MM.1S (cell line): Measurements from ENCODE around the gene FAAP100.

ENCODE experiments used
- DNase-seq: peaks from one replicate; pipeline ENCODE4 v3.0.0-alpha.2; 2015
- H2AFZ ChIP-seq: fragments of 300-600 bp; sonication (generic); 2 replicates; pipeline ENCODE4 v1.6.0; 2016; ENCODE audit warnings: antibody characterized with exemption, low read length
- H3F3A ChIP-seq: fragments of 300-600 bp; sonication (generic); 2 replicates; pipeline ENCODE4 v1.6.1; 2016; ENCODE audit warnings: mild to moderate bottlenecking, antibody characterized with exemption, low read length, moderate library complexity, mixed read lengths; ENCODE audit not compliant: insufficient read depth
- H3K27ac ChIP-seq: fragments of 300-600 bp; sonication (generic); 2 replicates; pipeline ENCODE4 v1.5.1; 2016; ENCODE audit warnings: mild to moderate bottlenecking, low read length
- H3K27me3 ChIP-seq: fragments of 300-600 bp; sonication (generic); replicated peaks from 2 replicates; pipeline ENCODE4 v1.6.0; 2016; ENCODE audit warnings: low read length; ENCODE audit not compliant: insufficient read depth
- H3K36me3 ChIP-seq: fragments of 300-600 bp; sonication (generic); replicated peaks from 2 replicates; pipeline ENCODE4 v1.6.1; 2016; ENCODE audit warnings: mild to moderate bottlenecking, low read length, mixed read lengths; ENCODE audit not compliant: insufficient read depth
- H3K4me1 ChIP-seq: fragments of 300-600 bp; sonication (generic); 2 replicates; pipeline ENCODE4 v1.6.1; 2016; ENCODE audit warnings: low read length, mixed read lengths
- H3K4me2 ChIP-seq: fragments of 300-600 bp; sonication (generic); 2 replicates; pipeline ENCODE4 v1.6.0; 2016; ENCODE audit warnings: low read depth, low read length
- H3K4me3 ChIP-seq: fragments of 300-600 bp; sonication (generic); 2 replicates; pipeline ENCODE4 v1.5.1; 2016; ENCODE audit warnings: low read length, mixed read lengths
- H3K79me2 ChIP-seq: fragments of 300-600 bp; sonication (generic); 2 replicates; pipeline ENCODE4 v1.6.1; 2016; ENCODE audit warnings: mixed run types, low read length, mixed read lengths
- H3K9ac ChIP-seq: fragments of 300-600 bp; sonication (generic); 2 replicates; pipeline ENCODE4 v1.6.1; 2016; ENCODE audit warnings: low read length, mixed read lengths
- H3K9me2 ChIP-seq: fragments of 300-600 bp; sonication (generic); replicated peaks from 2 replicates; pipeline ENCODE4 v1.6.1; 2016; ENCODE audit warnings: mild to moderate bottlenecking, low read length, mixed read lengths; ENCODE audit not compliant: insufficient read depth
- H3K9me3 ChIP-seq: fragments of 300-600 bp; sonication (generic); replicated peaks from 2 replicates; pipeline ENCODE4 v1.6.1; 2016; ENCODE audit warnings: mild to moderate bottlenecking, low read length, mixed read lengths; ENCODE audit not compliant: insufficient read depth
- H4K20me1 ChIP-seq: fragments of 300-600 bp; sonication (generic); 2 replicates; pipeline ENCODE4 v1.6.1; 2016; ENCODE audit warnings: mild to moderate bottlenecking, low read length, moderate library complexity, mixed read lengths; ENCODE audit not compliant: insufficient read depth
- EZH2 ChIP-seq: fragments of 300-600 bp; sonication (generic); optimal IDR thresholded peaks from 2 replicates; pipeline ENCODE3; 2017; ENCODE audit warnings: low read depth, mild to moderate bottlenecking, antibody characterized with exemption, low read length, mixed read lengths
- EZH2phosphoT487 ChIP-seq: fragments of 300-600 bp; sonication (generic); IDR thresholded peaks from 2 replicates; pipeline ENCODE4 v1.6.1; 2018; ENCODE audit warnings: antibody characterized with exemption, low read length
- TF ChIP-seq, protein P1 (sequence below): fragments of 300-600 bp; sonication (generic); IDR thresholded peaks from 2 replicates; pipeline ENCODE4 v1.5.1; 2016; ENCODE audit warnings: antibody characterized with exemption, low read length, mixed read lengths

FAAP100 gene

DNA sequence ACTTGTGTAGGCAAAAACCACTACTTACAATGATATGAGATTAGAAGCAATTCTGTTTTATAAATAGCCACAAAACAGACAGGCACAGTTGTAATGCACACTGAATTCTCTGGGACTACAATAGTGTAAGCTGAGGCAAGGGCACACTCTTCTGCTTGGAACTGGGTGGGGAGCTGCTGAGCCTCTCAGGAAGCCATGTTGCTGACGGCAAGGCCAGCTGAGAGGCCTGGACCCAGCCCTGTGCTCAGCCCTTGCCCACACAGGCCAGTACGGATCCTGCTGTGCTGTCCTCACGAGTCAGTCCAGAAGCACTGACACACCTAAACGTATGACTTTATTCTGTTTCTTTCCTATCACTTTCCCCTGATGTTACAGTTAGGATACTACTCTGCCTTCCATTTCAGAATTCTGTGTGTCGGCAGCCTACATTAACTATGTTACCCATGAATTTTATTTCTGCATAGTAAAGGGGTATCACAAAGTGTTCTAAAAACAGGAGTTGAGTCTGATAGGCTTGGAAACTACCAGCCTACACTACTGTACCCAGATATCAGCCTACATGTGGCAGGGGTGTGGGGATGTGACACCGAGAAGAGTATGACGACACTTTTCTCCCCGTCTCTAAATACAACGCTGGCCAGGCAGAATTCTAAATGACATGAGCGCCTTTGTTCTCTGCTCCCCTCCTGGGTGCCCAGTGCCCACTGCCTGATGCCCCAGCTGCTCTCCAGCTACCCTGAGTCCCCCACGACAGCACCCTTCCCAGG lies 41.1 kb upstream of the FAAP100 start:
- DNase-seq = no peak
- H3K4me3 ChIP-seq = no peak overlapping the region
- H3K9me3 ChIP-seq = no peaks in the 10 kb centered on the region
- H3F3A ChIP-seq = peaks cover 5% of the 10 kb centered on the region; the same call in 1 of the 2 replicates
- peaks cover 9% of the 10 kb centered on the region for H3K36me3 ChIP-seq
- H3K27me3 ChIP-seq = no peaks in the 10 kb centered on the region
- peaks cover 3% of the 10 kb centered on the region; the same call in 1 of the 2 replicates for H4K20me1 ChIP-seq
- peaks cover 4% of the 10 kb centered on the region for H3K4me1 ChIP-seq
- H3K79me2 ChIP-seq = peaks cover 41% of the 10 kb centered on the region
- H3K9ac ChIP-seq = no peak overlapping the region
- no peak for TF ChIP-seq EZH2
- no peak for TF ChIP-seq EZH2phosphoT487
- TF ChIP-seq, protein P1, sequence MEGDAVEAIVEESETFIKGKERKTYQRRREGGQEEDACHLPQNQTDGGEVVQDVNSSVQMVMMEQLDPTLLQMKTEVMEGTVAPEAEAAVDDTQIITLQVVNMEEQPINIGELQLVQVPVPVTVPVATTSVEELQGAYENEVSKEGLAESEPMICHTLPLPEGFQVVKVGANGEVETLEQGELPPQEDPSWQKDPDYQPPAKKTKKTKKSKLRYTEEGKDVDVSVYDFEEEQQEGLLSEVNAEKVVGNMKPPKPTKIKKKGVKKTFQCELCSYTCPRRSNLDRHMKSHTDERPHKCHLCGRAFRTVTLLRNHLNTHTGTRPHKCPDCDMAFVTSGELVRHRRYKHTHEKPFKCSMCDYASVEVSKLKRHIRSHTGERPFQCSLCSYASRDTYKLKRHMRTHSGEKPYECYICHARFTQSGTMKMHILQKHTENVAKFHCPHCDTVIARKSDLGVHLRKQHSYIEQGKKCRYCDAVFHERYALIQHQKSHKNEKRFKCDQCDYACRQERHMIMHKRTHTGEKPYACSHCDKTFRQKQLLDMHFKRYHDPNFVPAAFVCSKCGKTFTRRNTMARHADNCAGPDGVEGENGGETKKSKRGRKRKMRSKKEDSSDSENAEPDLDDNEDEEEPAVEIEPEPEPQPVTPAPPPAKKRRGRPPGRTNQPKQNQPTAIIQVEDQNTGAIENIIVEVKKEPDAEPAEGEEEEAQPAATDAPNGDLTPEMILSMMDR = no peak
- H3K9me2 ChIP-seq = no peaks in the 10 kb centered on the region
- H2AFZ ChIP-seq = no peak overlapping the region
- H3K4me2 ChIP-seq = no peak overlapping the region
- no peak overlapping the region for H3K27ac ChIP-seq

DNA sequence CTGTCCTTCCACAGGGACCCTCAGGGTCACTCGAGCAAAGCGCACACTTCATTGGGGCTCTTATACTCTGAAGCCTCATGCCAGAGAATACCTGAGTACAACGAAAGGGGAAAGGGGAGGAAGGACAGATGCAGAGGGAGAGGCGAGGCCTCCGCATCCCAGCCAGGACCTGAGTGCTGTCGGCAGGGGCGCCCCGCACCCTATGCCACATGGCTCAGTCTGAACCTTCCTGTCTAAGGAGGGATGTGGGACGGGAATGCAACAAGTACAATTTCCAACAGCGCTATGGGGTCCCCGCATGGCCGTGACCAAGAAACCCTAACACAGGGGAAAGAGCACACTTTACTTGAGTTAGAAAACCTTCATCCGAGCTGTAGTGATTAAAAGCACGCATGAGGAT lies 39.8 kb upstream of the FAAP100 start:
- no peaks in the 10 kb centered on the region for H3K4me1 ChIP-seq
- H3K27ac ChIP-seq = no peak overlapping the region
- no peaks in the 10 kb centered on the region for H4K20me1 ChIP-seq
- no peak for TF ChIP-seq EZH2phosphoT487
- TF ChIP-seq, protein P1 = no peak
- no peak for TF ChIP-seq EZH2
- no peak overlapping the region for H3K4me3 ChIP-seq
- H3K27me3 ChIP-seq = no peaks in the 10 kb centered on the region
- peaks cover 41% of the 10 kb centered on the region for H3K79me2 ChIP-seq
- H3K9me2 ChIP-seq = no peaks in the 10 kb centered on the region
- H3K36me3 ChIP-seq = peaks cover 9% of the 10 kb centered on the region
- no peak overlapping the region for H3K9ac ChIP-seq
- H3K4me2 ChIP-seq = no peak overlapping the region
- no peaks in the 10 kb centered on the region for H3K9me3 ChIP-seq
- DNase-seq = no peak
- H2AFZ ChIP-seq = no peak overlapping the region
- no peaks in the 10 kb centered on the region for H3F3A ChIP-seq

DNA sequence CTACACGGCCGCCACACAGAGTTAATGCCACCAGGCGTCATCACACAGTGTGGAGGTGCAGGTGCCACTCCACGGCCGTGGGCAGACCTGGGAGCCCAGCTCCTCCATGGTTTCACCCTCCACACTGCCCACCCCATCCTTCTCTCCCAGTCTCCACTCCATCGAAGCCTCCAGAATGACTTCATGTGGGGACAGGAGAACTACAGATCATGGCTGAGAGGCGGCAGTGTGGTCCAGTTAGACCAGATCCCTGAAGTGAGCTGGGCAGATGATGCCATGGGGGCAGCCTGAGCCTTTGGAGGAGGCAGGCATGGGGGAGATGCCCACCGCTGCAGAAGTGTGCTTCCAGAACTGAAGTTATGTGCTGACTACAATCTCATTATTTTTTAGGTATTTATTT lies 38.0 kb upstream of the FAAP100 start:
- H3K9me3 ChIP-seq = no peaks in the 10 kb centered on the region
- DNase-seq = no peak
- peaks cover 9% of the 10 kb centered on the region for H3K36me3 ChIP-seq
- no peaks in the 10 kb centered on the region for H3K27me3 ChIP-seq
- H4K20me1 ChIP-seq = no peaks in the 10 kb centered on the region
- H3K27ac ChIP-seq = no peak overlapping the region
- H3K4me3 ChIP-seq = no peak overlapping the region
- H3K4me2 ChIP-seq = no peak overlapping the region
- TF ChIP-seq EZH2phosphoT487 (no peak), EZH2 (no peak)
- TF ChIP-seq, protein P1 = no peak
- no peak overlapping the region for H3K9ac ChIP-seq
- no peaks in the 10 kb centered on the region for H3K4me1 ChIP-seq
- H3F3A ChIP-seq = no peaks in the 10 kb centered on the region
- peaks cover 28% of the 10 kb centered on the region for H3K79me2 ChIP-seq
- H3K9me2 ChIP-seq = no peaks in the 10 kb centered on the region
- no peak overlapping the region for H2AFZ ChIP-seq
